ENCODE measurements around the gene GNAS-AS1. TPM values are rescaled to one million over a fixed set of nuclear protein-coding genes. Genes with fewer than 3 reads are reported as not detected.
A peak's percentile ranks its signal among the peaks of the same experiment; 100 is the strongest.

The GNAS-AS1 gene
- total RNA-seq, 2 donors from 2014 or later: 1.0 to 1.3 TPM

- Mint-ChIP-seq H3K36me3 (ENCODE audit: low read depth) (no peaks in the 10 kb centered on the region), H3K9me3 (no peaks in the 10 kb centered on the region), H3K4me3 (peak overlapping the region; percentile 26), H3K27ac (no peak overlapping the region), H3K27me3 (peaks cover 34% of the 10 kb centered on the region), H3K4me1 (peaks cover 8% of the 10 kb centered on the region)
- ATAC-seq (replicated peaks): no peak
Observed at GRCh38 chr20:58855506-58856389, 5.0 kb upstream of the GNAS-AS1 start.

DNA sequence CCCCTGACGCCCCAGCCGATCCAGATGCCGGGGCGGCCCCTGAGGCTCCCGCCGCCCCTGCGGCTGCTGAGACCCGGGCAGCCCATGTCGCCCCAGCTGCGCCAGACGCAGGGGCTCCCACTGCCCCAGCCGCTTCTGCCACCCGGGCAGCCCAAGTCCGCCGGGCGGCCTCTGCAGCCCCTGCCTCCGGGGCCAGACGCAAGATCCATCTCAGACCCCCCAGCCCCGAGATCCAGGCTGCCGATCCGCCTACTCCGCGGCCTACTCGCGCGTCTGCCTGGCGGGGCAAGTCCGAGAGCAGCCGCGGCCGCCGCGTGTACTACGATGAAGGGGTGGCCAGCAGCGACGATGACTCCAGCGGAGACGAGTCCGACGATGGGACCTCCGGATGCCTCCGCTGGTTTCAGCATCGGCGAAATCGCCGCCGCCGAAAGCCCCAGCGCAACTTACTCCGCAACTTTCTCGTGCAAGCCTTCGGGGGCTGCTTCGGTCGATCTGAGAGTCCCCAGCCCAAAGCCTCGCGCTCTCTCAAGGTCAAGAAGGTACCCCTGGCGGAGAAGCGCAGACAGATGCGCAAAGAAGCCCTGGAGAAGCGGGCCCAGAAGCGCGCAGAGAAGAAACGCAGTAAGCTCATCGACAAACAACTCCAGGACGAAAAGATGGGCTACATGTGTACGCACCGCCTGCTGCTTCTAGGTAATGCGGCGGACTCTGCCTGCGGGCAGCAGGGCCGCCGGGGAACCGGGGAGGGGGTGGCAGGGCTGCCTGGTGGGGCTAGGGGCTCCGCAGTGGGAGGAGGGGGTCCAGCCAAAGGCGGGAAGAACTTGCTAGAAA is 4.2 kb upstream of the GNAS-AS1 start:
- Mint-ChIP-seq H3K27me3 (peaks cover 36% of the 10 kb centered on the region), H3K27ac (no peak overlapping the region), H3K36me3 (ENCODE audit: low read depth) (no peaks in the 10 kb centered on the region), H3K4me1 (peaks cover 9% of the 10 kb centered on the region), H3K4me3 (peak overlapping the region; percentile 26), H3K9me3 (no peaks in the 10 kb centered on the region)
- ATAC-seq (replicated peaks): no peak

- Mint-ChIP-seq H3K36me3 (ENCODE audit: low read depth) (no peaks in the 10 kb centered on the region), H3K27ac (no peak overlapping the region), H3K4me1 (peaks cover 9% of the 10 kb centered on the region), H3K27me3 (peaks cover 44% of the 10 kb centered on the region), H3K4me3 (peak overlapping the region; percentile 61), H3K9me3 (no peaks in the 10 kb centered on the region)
- ATAC-seq (replicated peaks): no peak
Observed at GRCh38 chr20:58853976-58854637, 3.4 kb upstream of the GNAS-AS1 start.

DNA sequence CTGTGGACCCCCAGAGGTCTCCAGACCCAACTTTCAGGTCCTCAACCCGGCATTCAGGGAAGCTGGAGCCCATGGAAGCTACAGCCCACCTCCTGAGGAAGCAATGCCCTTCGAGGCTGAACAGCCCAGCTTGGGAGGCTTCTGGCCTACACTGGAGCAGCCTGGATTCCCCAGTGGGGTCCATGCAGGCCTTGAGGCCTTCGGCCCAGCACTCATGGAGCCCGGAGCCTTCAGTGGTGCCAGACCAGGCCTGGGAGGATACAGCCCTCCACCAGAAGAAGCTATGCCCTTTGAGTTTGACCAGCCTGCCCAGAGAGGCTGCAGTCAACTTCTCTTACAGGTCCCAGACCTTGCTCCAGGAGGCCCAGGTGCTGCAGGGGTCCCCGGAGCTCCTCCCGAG is 2.8 kb upstream of the GNAS-AS1 start:
- Mint-ChIP-seq H3K4me3 (no peak overlapping the region), H3K9me3 (no peaks in the 10 kb centered on the region), H3K27ac (no peak overlapping the region), H3K4me1 (peaks cover 11% of the 10 kb centered on the region), H3K27me3 (peaks cover 45% of the 10 kb centered on the region), H3K36me3 (ENCODE audit: low read depth) (no peaks in the 10 kb centered on the region)
- no peak for ATAC-seq (replicated peaks)

GRCh38 chr20:58852543-58853271 is 2.0 kb upstream of the GNAS-AS1 start, which contains the start of gene GNAS:
GNAS (plus strand) TSS chr20:58852716.
- Mint-ChIP-seq H3K9me3 (no peaks in the 10 kb centered on the region), H3K27me3 (peaks cover 50% of the 10 kb centered on the region), H3K27ac (no peak within 1 kb of the TSS), H3K4me3 (peak within 1 kb of the TSS; percentile 84), H3K36me3 (ENCODE audit: low read depth) (no peaks in the 10 kb centered on the region), H3K4me1 (peaks cover 15% of the 10 kb centered on the region)
- ATAC-seq (replicated peaks): peak; percentile 34

DNA sequence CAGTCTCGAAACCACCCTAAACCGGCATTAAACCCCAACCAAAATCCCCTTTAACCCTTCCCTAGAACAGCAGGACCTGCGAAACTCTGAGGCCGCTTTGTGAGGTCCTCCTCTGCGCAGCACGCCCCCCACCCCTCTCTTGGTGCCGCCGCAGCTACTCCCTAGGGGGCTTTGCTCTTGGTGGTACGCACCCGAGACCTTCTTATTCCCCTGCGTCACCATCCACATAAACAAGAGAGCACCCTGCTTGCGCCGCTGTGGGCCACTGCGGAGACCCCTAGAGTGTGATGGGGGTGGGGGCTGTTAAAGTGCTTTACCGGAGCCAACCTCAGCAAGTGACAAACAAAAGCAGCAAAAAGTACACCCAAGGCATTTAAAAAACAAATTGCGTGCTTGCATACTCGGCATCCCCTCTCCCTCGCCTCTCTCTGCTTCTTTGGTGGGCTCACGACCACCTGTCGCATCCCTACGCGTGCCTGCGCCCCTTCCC is 1.3 kb upstream of the GNAS-AS1 start:
- H3K27me3 Mint-ChIP-seq: peaks cover 46% of the 10 kb centered on the region
- no peaks in the 10 kb centered on the region for H3K9me3 Mint-ChIP-seq
- H3K27ac Mint-ChIP-seq: no peak overlapping the region
- H3K4me1 Mint-ChIP-seq: peaks cover 18% of the 10 kb centered on the region
- no peak for ATAC-seq (replicated peaks)
- no peaks in the 10 kb centered on the region for H3K36me3 Mint-ChIP-seq (ENCODE audit: low read depth)
- peak overlapping the region; percentile 84 for H3K4me3 Mint-ChIP-seq

DNA sequence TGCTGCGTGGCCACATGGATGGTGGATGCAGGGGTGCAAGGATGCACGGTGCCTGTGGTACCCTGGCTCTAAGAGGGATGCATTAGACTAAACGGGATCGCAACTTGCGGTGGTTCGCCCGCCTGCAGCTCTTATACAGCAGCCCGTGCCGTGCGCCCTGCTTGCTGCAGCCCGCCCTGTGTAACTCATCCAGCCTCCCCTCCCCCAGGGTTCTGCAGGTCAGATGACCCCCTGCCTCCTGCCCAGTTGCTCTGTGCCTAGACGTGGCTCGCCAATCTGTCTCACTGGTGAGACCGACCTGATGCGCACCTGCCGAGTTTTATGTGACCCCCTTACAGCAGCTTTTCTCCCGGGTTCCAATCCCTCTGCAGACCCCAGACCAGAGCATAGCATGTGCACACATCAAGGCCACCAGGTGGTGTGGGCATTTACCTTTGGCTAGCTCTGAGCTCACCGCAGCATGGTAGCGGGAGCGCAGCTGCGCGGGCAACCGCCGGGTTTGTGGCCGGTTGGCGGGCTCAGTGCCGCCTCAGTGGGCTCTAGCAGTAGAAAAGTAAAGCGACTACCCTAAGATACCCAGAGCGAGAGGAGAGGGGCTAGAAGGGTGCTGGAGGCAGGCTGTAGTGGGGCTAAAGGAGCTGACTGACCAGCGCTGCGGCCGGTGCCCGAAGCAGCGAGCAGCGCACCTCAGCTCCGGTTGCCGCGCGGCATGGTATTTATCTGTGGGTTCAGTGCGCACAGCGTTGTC is 693 bp upstream of the GNAS-AS1 start:
- H3K36me3 Mint-ChIP-seq (ENCODE audit: low read depth): no peaks in the 10 kb centered on the region
- peak overlapping the region; percentile 55 for H3K27ac Mint-ChIP-seq
- H3K4me3 Mint-ChIP-seq: peak overlapping the region; percentile 84
- H3K27me3 Mint-ChIP-seq: peaks cover 42% of the 10 kb centered on the region
- peak; percentile 17 for ATAC-seq (replicated peaks)
- no peaks in the 10 kb centered on the region for H3K9me3 Mint-ChIP-seq
- peaks cover 18% of the 10 kb centered on the region for H3K4me1 Mint-ChIP-seq

DNA sequence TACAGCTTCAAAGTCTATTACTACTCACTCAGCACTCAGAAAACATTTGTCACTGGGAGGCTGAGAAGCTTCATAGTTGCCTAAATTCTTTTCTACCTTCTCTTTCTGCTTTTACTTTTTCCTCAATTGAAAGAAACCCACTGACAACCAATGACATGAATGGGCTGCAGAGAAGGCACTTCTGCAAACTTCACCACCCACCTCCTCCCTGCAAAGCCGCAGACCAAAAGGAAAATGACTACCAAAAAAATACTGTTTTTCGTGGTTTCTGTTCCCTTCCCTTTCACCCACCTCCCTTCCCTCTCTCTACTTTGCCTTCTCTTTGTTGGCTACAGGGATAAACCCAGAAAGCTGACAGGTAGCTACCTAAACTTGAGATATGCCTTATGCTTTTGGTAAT is 3.2 kb downstream of the GNAS-AS1 start:
- Mint-ChIP-seq H3K27me3 (peaks cover 57% of the 10 kb centered on the region), H3K4me3 (no peak overlapping the region), H3K36me3 (ENCODE audit: low read depth) (peaks cover 1% of the 10 kb centered on the region), H3K4me1 (peaks cover 18% of the 10 kb centered on the region), H3K27ac (peak overlapping the region; percentile 36), H3K9me3 (no peaks in the 10 kb centered on the region)
- peak; percentile 34 for ATAC-seq (replicated peaks)

DNA sequence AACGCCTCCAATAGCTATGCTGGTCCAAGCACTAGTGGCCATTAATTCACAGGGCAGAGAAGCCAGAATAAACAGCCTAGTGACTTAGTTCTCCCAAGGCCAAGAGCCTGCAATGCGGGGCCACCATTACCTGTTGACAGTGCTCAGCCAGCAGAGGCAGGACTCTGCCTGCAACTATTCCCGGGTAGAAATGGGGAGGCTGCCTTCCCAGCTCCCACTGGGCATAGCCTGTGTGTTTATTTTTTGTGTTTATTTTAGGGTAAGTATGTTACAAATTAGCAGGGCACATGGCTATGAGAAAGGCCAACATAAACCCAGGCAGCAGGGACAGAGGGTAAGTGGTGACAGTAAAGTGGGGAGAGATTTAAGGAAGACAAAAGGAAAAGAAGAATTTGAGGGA is 5.0 kb downstream of the GNAS-AS1 start:
- H3K9me3 Mint-ChIP-seq: no peaks in the 10 kb centered on the region
- H3K27ac Mint-ChIP-seq: no peak overlapping the region
- H3K4me1 Mint-ChIP-seq: peaks cover 14% of the 10 kb centered on the region
- ATAC-seq (replicated peaks): no peak
- H3K4me3 Mint-ChIP-seq: no peak overlapping the region
- peaks cover 19% of the 10 kb centered on the region for H3K36me3 Mint-ChIP-seq (ENCODE audit: low read depth)
- H3K27me3 Mint-ChIP-seq: peaks cover 60% of the 10 kb centered on the region

- no peaks in the 10 kb centered on the region for H3K9me3 Mint-ChIP-seq
- H3K4me1 Mint-ChIP-seq: peaks cover 8% of the 10 kb centered on the region
- H3K36me3 Mint-ChIP-seq (ENCODE audit: low read depth): peaks cover 26% of the 10 kb centered on the region
- H3K4me3 Mint-ChIP-seq: no peak overlapping the region
- no peak overlapping the region for H3K27ac Mint-ChIP-seq
- ATAC-seq (replicated peaks): no peak
- peaks cover 49% of the 10 kb centered on the region for H3K27me3 Mint-ChIP-seq
Observed at GRCh38 chr20:58843128-58843556, 7.6 kb downstream of the GNAS-AS1 start.

DNA sequence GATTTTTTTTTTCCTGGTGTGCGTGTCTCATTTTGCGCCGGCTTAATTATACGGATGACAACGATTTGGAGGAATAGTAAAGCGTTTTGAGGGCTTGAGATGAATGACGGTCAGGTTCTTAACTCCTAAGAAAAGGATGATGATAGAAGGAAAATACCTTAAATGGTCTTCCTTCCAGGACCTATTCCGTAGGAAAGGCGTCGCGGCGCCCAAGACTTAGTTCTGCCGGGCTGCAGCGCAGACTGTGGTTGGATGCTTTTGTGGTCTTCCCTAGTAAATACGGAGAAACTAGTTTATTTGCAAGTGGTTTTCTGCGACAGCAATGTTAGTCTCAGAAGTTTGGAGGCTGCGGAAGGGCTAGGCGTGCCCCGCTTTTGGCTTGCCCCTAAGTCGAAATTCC is 8.4 kb downstream of the GNAS-AS1 start:
- H3K27ac Mint-ChIP-seq: no peak overlapping the region
- no peak for ATAC-seq (replicated peaks)
- peaks cover 45% of the 10 kb centered on the region for H3K27me3 Mint-ChIP-seq
- peaks cover 26% of the 10 kb centered on the region for H3K36me3 Mint-ChIP-seq (ENCODE audit: low read depth)
- H3K4me3 Mint-ChIP-seq: no peak overlapping the region
- no peaks in the 10 kb centered on the region for H3K9me3 Mint-ChIP-seq
- H3K4me1 Mint-ChIP-seq: peaks cover 4% of the 10 kb centered on the region

DNA sequence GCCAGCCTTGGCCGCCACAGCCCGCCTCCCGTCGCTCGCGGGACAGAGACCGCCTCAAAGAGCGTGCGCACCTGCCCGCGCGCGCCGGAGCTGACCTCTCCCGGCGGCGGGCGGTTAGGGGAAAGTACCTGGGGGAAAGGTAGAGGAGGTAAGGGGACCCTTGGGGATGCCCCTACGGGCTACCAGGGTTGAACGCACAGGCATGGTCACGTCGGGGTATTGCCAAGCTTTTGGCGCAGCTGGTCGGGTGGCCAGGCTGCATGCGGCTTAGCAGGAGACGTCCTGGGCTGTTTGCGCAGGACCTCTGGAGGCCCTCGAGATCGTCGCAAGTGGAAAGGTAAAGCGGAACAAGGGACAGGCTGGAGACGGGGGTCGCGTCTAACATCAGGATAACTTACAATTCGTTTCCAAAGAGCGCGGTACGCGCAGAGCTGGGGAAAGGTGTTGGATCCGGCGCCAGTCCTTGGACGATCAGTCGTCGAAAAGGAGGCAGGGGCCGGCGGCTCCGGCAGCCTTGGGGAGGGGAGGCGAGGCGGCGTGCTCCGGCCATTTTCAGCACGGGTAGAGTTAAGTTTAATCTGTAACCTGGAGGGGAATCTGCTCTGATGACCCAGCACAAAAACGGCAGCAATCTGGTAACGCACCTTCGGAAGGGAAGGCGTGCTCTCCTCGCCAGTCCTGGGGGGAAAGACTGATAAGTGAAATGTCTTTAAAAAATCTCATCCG is 9.0 kb downstream of the GNAS-AS1 start:
- Mint-ChIP-seq H3K27ac (no peak overlapping the region), H3K9me3 (no peaks in the 10 kb centered on the region), H3K4me3 (no peak overlapping the region), H3K36me3 (ENCODE audit: low read depth) (peaks cover 26% of the 10 kb centered on the region), H3K27me3 (peaks cover 46% of the 10 kb centered on the region), H3K4me1 (peaks cover 4% of the 10 kb centered on the region)
- ATAC-seq (replicated peaks): no peak

Measured in activated T-helper 17 cell treated with anti-CD3 and anti-CD28 coated beads, Interleukin-2, amount 50 U/mL, for 72 hours (primary cell).